Adrenal gland (tissue), 5 donors: ENCODE data around the gene SHD.

Experiments used
- POLR2A ChIP-seq, 2 donors: fragments of 450-650 bp; IDR thresholded peaks; one replicate each; pipeline ENCODE4 v1.6.1; 2017; ENCODE audit warnings: antibody characterized with exemption in 2 of 2, mild to moderate bottlenecking in 2 of 2, moderate library complexity in 1 of 2
- TF ChIP-seq, protein P1 (sequence below), 6 experiments: fragments of 450-650 bp in 4 of 6; fragments of 200-600 bp in 2 of 6; sonication (generic) in 1 of 6; IDR thresholded peaks; 1 replicate in 5 of 6; 2 replicates in 1 of 6; pipeline versions ENCODE4 v1.5.1 to v1.8.0; 2016 to 2021; ENCODE audit warnings: antibody characterized with exemption in 6 of 6, mild to moderate bottlenecking in 2 of 6, moderate library complexity in 1 of 6
- donor health status: DM: no; HTN: no; CAD: no.

GRCh38 chr19:4329858-4330257, 50.8 kb downstream of the SHD start:
- TF ChIP-seq, protein P1, sequence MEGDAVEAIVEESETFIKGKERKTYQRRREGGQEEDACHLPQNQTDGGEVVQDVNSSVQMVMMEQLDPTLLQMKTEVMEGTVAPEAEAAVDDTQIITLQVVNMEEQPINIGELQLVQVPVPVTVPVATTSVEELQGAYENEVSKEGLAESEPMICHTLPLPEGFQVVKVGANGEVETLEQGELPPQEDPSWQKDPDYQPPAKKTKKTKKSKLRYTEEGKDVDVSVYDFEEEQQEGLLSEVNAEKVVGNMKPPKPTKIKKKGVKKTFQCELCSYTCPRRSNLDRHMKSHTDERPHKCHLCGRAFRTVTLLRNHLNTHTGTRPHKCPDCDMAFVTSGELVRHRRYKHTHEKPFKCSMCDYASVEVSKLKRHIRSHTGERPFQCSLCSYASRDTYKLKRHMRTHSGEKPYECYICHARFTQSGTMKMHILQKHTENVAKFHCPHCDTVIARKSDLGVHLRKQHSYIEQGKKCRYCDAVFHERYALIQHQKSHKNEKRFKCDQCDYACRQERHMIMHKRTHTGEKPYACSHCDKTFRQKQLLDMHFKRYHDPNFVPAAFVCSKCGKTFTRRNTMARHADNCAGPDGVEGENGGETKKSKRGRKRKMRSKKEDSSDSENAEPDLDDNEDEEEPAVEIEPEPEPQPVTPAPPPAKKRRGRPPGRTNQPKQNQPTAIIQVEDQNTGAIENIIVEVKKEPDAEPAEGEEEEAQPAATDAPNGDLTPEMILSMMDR (IDR thresholded peaks at IDR 0.05) = no peak
- TF ChIP-seq POLR2A (IDR thresholded peaks at IDR 0.05) = no peak
